Stimulated activated CD8-positive, alpha-beta memory T cell treated with anti-CD3 and anti-CD28 coated beads, Interleukin-12 subunit alpha, Interleukin-12 subunit beta, amount 100 ng/mL, for 4 hours (primary cell): ENCODE results near the gene TFCP2.
"Not testable (repeated sequence)": the region's sequence is repeated elsewhere in the genome, so short reads cannot be mapped to it uniquely, and the experiment has no call there.

Experiments
- DNase-seq: peaks from one replicate; pipeline ENCODE4 v3.0.0-alpha.2; 2020; ENCODE audit warnings: low read depth

Gene TFCP2

GRCh38 chr12:51082561-51083125, 90.3 kb downstream of the TFCP2 start:
- DNase-seq, result no peak

DNA sequence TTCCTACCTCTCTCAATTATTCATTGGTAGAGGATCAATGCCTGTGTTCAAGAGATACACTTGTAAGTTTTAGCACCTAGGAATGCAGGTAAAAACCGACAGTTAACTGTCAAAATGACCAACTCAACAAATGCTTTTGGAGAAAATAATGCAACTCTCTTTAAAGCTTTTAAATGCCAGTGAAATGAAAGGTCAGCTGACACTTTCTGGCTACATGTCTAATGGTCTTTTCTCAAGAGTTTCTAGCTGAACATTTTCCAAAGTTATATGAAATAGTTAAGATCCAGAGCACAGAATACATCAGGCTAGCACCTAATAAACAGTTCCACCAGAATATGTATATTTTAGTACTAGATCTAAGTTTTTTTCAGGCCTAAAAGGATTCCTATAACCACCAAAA, 91.5 kb downstream of the TFCP2 start:
- DNase-seq, result no peak

DNA sequence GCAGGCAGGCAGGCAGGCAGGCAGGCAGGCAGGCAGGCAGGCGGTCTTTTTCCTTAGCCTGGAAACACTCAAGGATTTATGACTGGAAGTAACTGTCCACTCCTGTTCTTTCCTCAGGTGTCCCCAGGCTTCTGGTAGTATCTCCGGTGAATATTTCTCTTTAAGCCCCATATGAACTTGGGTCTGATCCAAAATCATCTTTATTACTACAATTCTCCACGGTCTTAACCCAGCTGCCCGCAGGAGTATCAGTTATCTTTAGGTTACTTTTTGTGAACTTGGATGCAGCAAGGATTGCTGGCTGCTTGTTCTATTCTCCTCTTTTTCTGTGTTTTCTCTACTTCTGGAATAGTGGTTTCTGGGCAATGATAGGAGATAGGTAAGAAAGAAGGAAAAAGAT, 92.8 kb downstream of the TFCP2 start:
- DNase-seq, result no peak

- not testable (repeated sequence) for DNase-seq
Measured at GRCh38 chr12:51078866-51079265, 94.1 kb downstream of the TFCP2 start.

DNA sequence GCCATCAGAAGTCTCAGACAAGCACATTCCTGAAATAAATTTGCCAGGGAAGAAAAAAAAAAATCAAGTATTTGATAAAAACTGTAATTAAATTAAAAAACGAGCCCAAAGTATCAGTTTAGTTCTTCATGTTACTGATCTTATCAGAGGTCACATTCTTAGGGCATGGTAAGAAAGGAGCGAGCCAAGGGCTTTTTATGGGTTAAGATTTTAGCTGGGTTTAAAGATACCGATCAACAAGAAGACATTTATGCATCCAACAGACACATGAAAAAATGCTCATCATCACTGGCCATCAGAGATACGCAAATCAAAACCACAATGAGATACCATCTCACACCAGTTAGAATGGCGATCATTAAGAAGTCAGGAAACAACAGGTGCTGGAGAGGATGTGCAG, 94.6 kb downstream of the TFCP2 start:
- DNase-seq, result not testable (repeated sequence)

GRCh38 chr12:51077930-51078329, 95.0 kb downstream of the TFCP2 start:
- no peak for DNase-seq

DNA sequence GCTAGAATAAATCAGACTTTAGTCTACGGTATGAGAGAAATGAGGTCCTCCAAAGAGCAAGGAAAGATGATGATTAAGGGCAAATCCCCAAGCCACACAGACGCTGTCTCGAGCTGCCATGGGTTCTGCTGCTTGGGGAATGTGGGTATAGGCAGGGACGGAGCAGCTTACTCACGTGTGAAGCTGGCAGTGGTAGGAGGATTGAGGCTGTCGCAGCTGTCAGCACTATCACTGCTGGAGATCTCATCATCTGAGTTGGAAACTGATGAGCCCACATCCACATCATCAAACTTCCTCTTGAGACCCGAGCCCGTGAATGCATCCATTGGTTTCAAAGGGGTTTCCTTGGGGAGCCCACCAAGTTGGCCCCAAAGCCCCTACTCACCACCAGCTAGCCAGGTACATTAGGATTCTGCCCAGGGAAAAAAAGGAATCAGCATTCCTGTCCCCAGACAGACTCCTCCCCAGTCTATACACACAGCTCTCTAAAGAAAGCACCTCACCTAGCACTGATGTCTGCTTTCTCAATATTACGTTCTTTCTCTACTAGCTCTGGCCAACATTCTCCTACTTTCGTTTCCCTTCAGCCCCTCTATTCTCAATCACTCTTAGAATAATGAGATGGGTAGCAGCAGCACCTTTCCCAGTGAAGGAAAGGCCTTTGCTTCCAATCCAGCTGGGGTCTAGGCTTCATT, 96.6 kb downstream of the TFCP2 start:
- no peak for DNase-seq

- no peak for DNase-seq
Measured at GRCh38 chr12:51075390-51075789, 97.5 kb downstream of the TFCP2 start.

DNA sequence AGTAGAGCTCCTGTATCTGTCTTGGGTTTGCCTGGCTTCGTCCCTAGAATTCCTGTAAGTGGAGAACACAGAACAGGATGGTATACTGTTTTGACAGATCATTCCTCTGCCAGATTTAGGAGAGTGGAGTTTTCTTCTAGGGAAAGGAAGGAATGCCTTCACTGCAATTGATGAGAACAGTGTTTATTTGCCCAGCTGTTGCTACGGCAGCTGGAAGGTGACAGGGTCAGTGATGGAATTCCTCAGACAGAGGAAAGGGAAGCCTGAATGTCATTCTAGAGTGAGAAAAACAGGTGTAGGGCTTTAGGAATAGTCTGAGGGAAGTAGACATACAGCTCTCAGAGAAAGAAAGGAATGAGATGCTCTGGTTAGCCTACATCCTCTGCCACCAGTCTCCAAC, 101.3 kb downstream of the TFCP2 start:
- DNase-seq, result no peak

- no peak for DNase-seq
Measured at GRCh38 chr12:51070004-51070403, 102.9 kb downstream of the TFCP2 start.

GRCh38 chr12:51067771-51068170, 105.2 kb downstream of the TFCP2 start:
- DNase-seq, result no peak

DNA sequence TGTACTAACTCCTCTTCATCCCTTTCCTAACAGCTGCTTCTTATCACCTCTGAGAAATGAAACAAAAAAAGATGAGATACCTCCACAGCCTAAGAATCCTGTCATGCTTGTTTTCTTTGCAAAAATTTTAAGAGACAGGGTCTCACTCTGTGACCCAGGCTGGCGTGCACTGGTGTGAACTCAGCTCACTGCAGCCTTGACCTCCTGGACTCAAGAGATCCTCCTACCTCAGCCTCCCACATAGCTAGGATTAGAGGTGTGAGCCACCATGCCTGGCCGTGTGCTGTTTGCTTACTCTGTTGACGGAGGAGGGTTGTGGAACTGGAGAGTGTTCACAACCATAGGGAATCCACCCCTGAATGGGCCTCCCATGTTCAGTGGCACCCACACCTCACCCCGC, 105.7 kb downstream of the TFCP2 start:
- no peak for DNase-seq

DNA sequence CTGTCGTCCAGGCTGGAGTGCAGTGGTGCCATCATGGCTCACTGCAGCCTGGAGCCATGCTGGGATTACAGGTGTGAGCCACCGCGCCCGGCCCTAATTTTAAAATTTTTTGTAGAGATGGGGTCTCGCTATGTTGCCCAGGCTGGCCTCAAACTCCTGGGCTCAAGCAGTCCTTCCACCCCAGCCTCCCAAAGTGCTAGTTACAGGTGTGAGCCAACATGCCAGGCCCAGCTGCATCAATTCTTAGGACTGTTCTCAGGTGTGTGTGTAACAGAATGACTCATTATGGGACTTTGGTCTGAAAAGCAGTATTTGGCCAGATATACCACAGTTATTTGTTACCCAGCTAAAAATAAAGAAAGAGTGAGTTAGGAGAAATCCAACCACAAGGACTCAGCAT, 107.4 kb downstream of the TFCP2 start:
- DNase-seq, result no peak

DNA sequence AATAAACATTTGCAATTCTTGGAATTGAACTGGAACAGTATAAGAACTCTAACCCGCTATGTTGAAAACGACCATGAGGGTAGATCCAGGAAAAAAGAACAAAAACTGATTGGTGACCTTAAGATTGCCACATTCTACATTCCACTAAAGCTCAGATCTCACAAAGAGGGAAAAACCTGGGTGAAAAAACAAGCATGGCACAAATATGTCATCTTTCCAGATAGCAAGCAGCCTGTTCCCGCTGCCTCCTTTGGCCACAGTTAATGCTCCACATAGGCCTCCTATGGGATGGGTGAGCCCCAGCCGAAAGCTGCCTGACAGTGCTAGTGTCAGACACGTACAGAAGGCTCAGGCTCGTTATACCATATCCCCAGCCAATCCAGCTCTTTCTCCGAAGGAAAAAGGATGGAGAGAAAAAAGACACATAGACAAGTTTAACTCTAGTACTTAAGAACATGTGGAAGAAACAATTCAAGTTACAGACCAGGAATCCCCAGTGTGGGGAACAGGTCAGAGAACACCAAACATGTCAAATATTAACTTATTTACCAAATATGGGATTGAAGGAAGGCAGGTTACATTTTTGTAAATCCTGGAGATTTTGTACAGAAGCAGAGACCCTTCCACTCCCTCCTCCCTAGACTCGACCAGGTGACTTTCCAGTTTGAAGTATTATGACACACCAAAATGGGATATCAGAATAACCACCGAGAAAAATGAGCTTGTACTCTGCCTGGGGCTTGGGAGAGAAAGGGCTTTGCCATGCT, 110.1 kb downstream of the TFCP2 start:
- no peak for DNase-seq

GRCh38 chr12:51059086-51059485, 113.8 kb downstream of the TFCP2 start:
- DNase-seq, result no peak

GRCh38 chr12:51056242-51056641, 116.7 kb downstream of the TFCP2 start:
- no peak for DNase-seq

GRCh38 chr12:51055060-51055459, 117.9 kb downstream of the TFCP2 start:
- no peak for DNase-seq

DNA sequence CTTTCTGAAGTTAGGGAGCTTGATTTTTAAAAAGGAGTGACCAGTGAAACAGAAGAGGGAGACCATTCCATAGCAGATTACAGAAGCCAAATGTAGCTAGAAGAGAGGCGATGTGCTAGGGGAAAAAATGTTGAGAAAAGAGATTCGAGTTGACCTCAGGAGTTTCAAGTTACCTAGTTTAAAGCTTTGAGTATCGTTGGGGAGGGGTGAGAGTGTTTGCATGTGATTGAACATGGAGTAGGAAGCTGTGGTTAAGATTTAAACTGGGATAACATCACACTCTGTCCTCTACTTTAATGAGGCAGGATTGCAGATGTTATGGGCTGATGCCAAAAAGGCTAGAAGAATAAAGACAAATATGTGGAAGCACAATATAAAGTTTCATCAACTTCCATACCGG, 121.1 kb downstream of the TFCP2 start:
- DNase-seq, result no peak

- no peak for DNase-seq
Measured at GRCh38 chr12:51049525-51049924, 123.4 kb downstream of the TFCP2 start.

DNA sequence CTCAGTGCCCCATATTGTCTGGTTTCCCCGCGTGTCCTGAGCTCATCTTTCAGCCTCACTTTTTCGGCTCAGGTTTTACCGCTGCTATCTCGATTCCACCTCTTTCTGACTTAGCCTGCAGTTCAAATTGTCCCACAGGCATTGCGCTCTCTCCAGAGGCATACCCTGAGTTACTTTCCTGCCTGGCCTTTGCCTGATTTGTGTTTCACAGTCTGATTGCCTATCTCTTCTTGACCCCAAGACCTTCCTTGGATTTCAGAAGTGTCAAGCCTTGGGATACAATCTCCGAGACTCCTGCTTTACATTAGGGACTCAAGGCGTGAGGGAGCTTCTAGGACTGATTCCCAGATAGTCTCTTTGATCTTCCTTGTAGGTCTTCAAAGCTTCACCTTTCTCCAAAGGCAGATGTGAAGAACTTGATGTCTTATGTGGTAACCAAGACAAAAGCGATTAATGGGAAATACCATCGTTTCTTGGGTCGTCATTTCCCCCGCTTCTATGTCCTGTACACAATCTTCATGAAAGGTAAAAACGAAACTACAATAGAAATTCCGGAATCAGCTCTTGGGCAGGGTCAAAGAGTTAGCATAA, 124.2 kb downstream of the TFCP2 start:
- DNase-seq, result no peak

DNA sequence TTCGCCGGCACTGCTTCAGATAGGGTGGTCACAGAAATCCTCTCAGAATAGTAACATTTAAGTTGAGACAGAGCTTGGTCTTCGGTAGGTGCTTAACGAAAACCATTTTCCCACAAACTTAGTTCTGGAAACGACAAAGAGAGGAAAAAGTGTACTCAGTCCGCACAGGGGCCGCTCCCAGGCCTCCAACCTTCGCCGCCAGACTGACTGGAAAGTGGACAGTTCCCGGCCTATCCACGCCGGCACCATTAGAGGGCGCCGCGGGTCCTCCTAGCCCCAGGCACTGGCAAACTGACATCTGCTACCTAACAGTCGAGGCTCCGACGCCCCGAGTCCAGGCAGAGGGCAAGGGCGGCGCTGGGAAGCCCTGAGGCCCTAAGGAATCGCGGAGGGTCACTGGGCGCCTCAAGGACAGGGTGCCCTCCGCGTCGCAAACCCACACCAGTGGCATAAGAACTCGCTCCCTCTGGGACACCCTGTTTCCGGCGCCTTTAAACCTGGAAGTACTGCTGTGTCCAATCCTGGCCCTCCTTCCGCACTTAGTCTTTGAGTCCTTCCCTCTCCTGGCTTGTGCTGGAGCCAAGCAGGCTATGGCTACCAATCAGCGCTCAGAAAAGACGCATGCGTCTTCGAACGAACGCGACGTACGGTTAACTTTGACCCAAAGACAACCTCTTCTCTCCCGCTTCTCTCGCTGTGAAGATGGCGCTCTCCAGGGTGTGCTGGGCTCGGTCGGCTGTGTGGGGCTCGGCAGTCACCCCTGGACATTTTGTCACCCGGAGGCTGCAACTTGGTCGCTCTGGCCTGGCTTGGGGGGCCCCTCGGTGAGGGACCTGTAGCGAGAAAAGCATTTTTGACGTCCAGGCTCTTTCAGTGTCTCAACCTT, 125.0 kb downstream of the TFCP2 start, which contains the start of gene LETMD1:
LETMD1 (plus strand) TSS at position 673 of the 886 bp plus-strand sequence; CDS start at position 703, 30 bp downstream.
- peak; percentile 78 for DNase-seq
